GM21825 (cell line): ENCODE measurements around the gene EPHB4.
"Not testable (repeated sequence)": the region's sequence is repeated elsewhere in the genome, so short reads cannot be mapped to it uniquely, and the experiment has no call there.

ENCODE experiments used
- ATAC-seq: cut with Tn5 transposase; IDR thresholded peaks from one replicate; pipeline ENCODE4 v1.9.1; 2021; ENCODE audit warnings: mild to moderate bottlenecking, moderate library complexity; ENCODE audit not compliant: unreplicated experiment

The EPHB4 gene

GRCh38 chr7:100823140-100823525 is 4.2 kb downstream of the EPHB4 start:
- ATAC-seq: no peak

- ATAC-seq: no peak
Measured at GRCh38 chr7:100822236-100823139, 4.8 kb downstream of the EPHB4 start.

GRCh38 chr7:100819586-100819985 is 7.7 kb downstream of the EPHB4 start:
- no peak for ATAC-seq

GRCh38 chr7:100818825-100819224 is 8.5 kb downstream of the EPHB4 start:
- ATAC-seq: no peak

- ATAC-seq: no peak
Measured at GRCh38 chr7:100818366-100818765, 9.0 kb downstream of the EPHB4 start.

- no peak for ATAC-seq
Measured at GRCh38 chr7:100817097-100817496, 10.2 kb downstream of the EPHB4 start.

- ATAC-seq: not testable (repeated sequence)
Measured at GRCh38 chr7:100816515-100816914, 10.8 kb downstream of the EPHB4 start.

- no peak for ATAC-seq
Measured at GRCh38 chr7:100812729-100813128, 14.6 kb downstream of the EPHB4 start.

- ATAC-seq: no peak
Measured at GRCh38 chr7:100811480-100811879, 15.8 kb downstream of the EPHB4 start.

- ATAC-seq: no peak
Measured at GRCh38 chr7:100808354-100808875, 18.9 kb downstream of the EPHB4 start.

GRCh38 chr7:100806883-100807282 is 20.4 kb downstream of the EPHB4 start:
- not testable (repeated sequence) for ATAC-seq

- no peak for ATAC-seq
Measured at GRCh38 chr7:100806276-100806675, 21.0 kb downstream of the EPHB4 start.

- ATAC-seq: no peak
Measured at GRCh38 chr7:100804681-100805431, 22.5 kb downstream of the EPHB4 start.

GRCh38 chr7:100803398-100804161 is 23.7 kb downstream of the EPHB4 start:
- peak; percentile 97 for ATAC-seq

- no peak for ATAC-seq
Measured at GRCh38 chr7:100802951-100803350, 24.4 kb downstream of the EPHB4 start.

- no peak for ATAC-seq
Measured at GRCh38 chr7:100801833-100802568, 25.3 kb downstream of the EPHB4 start.

- no peak for ATAC-seq
Measured at GRCh38 chr7:100799037-100799896, 28.1 kb downstream of the EPHB4 start.

GRCh38 chr7:100794741-100795140 is 32.6 kb downstream of the EPHB4 start:
- ATAC-seq: no peak
